Measurements from ENCODE around the gene POU3F3. TPM values are rescaled to one million over a fixed set of nuclear protein-coding genes. Genes with fewer than 3 reads are reported as not detected.

The POU3F3 gene
- polyA plus RNA-seq, 2 donors, result 0.07 to 0.08 TPM

DNA sequence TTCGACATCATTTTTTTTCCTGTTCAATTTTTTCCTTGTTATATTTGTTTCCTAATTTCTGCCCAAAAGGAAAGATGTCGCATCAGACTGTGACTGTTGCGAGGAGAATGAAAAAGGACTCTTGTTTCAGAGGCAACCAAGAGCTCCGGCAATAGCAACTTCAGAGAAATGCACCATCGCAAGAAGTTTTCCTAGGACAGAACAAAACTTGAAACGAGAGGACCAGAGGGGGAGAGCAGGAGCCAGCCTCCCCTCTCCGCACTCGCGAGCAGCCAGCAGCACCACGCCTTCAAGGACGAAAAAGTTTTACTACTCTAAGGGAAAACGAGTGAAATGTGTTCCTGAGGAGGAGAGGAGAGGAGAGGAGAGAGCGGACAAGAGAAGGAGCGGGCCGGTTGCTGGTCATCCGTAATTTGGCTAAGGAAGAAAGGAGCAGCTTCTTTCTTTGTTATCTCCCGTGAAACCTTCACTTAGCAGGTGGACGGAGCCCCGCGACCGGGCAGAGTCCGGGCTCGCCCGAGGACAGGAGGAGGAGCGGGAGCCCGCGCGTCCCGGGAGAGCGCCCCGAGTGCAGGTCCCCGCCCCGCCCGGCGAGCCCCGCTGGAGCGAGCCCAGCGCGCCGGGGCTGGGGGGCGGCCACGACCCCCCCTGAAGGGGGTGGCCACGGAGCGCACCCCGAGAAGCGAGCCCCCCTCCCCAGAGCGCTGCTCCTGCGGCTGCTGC lies 744 bp downstream of the POU3F3 start:
- H3K36me3 ChIP-seq (ENCODE audit: control insufficient read depth in 2 of 2, insufficient read depth in 2 of 2, low read length in 1 of 2), result no peaks in the 10 kb centered on the region
- WGBS, 2 donors, result 5 to 6% methylated on average over 34 to 48 of the region's 48 CpGs
- peaks cover 11 to 17% of the 10 kb centered on the region in 2 donors for H3K4me1 ChIP-seq (ENCODE audit: control insufficient read depth in 2 of 2, insufficient read depth in 2 of 2, low read length in 1 of 2)
- peaks cover 21 to 49% of the 10 kb centered on the region in 2 donors for H3K27me3 ChIP-seq (ENCODE audit: control insufficient read depth in 1 of 2, insufficient read depth in 2 of 2, low read length in 2 of 2)
- H3K9me3 ChIP-seq (ENCODE audit: control insufficient read depth in 2 of 2, insufficient read depth in 1 of 2, low read depth in 1 of 2, low read length in 1 of 2), result peaks cover 4 to 12% of the 10 kb centered on the region in 2 donors
- H3K27ac ChIP-seq (ENCODE audit: low read depth in 2 of 2, low read length in 1 of 2), result no peak overlapping the region
- peak overlapping the region in 1 of 2 donors; percentile 38 for H3K4me3 ChIP-seq (ENCODE audit: low read depth in 1 of 2, low read length in 2 of 2)

DNA sequence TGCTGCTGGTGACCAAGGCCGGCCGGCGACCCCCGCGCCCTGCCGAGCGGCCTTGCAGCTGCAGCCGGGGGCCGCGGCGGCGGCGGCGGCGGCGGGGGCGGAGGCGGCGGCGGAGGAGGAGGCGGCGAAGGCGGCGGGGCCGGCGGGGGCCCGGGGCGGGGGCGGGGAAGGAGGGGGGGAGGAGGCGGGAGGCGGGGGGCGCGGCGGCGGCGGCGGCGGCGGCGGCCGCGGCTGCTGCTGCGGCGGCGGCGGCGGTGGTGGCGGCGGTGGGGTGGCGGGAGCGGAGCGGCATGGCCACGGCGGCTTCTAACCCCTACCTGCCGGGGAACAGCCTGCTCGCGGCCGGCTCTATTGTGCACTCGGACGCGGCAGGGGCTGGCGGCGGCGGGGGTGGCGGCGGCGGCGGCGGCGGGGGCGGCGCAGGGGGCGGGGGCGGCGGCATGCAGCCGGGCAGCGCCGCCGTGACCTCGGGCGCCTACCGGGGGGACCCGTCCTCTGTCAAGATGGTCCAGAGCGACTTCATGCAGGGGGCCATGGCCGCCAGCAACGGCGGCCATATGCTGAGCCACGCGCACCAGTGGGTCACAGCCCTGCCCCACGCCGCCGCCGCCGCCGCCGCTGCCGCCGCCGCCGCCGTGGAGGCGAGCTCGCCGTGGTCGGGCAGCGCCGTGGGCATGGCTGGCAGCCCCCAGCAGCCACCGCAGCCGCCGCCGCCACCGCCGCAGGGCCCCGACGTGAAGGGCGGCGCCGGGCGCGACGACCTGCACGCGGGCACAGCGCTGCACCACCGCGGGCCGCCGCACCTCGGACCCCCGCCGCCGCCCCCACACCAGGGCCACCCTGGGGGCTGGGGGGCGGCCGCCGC lies 1.5 kb downstream of the POU3F3 start:
- H3K9me3 ChIP-seq (ENCODE audit: control insufficient read depth in 2 of 2, insufficient read depth in 1 of 2, low read depth in 1 of 2, low read length in 1 of 2), result peaks cover 4 to 12% of the 10 kb centered on the region in 2 donors
- peaks cover 11 to 17% of the 10 kb centered on the region in 2 donors for H3K4me1 ChIP-seq (ENCODE audit: control insufficient read depth in 2 of 2, insufficient read depth in 2 of 2, low read length in 1 of 2)
- H3K27me3 ChIP-seq (ENCODE audit: control insufficient read depth in 1 of 2, insufficient read depth in 2 of 2, low read length in 2 of 2), result peaks cover 16 to 51% of the 10 kb centered on the region in 2 donors
- peak overlapping the region in 1 of 2 donors; percentile 38 for H3K4me3 ChIP-seq (ENCODE audit: low read depth in 1 of 2, low read length in 2 of 2)
- H3K36me3 ChIP-seq (ENCODE audit: control insufficient read depth in 2 of 2, insufficient read depth in 2 of 2, low read length in 1 of 2), result no peaks in the 10 kb centered on the region
- 3% methylated on average over 51 to 120 of the region's 135 CpGs for WGBS, 2 donors
- no peak overlapping the region for H3K27ac ChIP-seq (ENCODE audit: low read depth in 2 of 2, low read length in 1 of 2)

DNA sequence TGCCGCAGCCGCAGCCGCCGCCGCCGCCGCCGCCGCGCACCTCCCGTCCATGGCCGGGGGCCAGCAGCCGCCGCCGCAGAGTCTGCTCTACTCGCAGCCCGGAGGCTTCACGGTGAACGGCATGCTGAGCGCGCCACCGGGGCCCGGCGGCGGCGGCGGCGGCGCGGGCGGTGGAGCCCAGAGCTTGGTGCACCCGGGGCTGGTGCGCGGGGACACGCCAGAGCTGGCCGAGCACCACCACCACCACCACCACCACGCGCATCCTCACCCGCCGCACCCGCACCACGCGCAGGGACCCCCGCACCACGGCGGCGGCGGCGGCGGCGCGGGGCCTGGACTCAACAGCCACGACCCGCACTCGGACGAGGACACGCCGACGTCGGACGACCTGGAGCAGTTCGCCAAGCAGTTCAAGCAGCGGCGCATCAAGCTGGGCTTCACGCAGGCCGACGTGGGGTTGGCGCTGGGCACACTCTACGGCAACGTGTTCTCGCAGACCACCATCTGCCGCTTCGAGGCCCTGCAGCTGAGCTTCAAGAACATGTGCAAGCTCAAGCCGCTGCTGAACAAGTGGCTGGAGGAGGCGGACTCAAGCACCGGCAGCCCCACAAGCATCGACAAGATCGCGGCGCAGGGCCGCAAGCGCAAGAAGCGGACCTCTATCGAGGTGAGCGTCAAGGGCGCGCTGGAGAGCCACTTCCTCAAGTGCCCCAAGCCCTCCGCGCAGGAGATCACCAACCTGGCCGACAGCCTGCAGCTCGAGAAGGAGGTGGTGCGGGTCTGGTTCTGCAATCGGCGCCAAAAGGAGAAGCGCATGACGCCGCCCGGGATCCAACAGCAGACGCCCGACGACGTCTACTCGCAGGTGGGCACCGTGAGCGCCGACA lies 2.4 kb downstream of the POU3F3 start:
- Histone ChIP-seq H3K27ac (ENCODE audit: low read depth in 2 of 2, low read length in 1 of 2) (no peak overlapping the region), H3K36me3 (ENCODE audit: control insufficient read depth in 2 of 2, insufficient read depth in 2 of 2, low read length in 1 of 2) (no peaks in the 10 kb centered on the region), H3K27me3 (ENCODE audit: control insufficient read depth in 1 of 2, insufficient read depth in 2 of 2, low read length in 2 of 2) (peaks cover 14 to 47% of the 10 kb centered on the region in 2 donors), H3K4me1 (ENCODE audit: control insufficient read depth in 2 of 2, insufficient read depth in 2 of 2, low read length in 1 of 2) (peaks cover 11 to 17% of the 10 kb centered on the region in 2 donors), H3K4me3 (ENCODE audit: low read depth in 1 of 2, low read length in 2 of 2) (peak overlapping the region; percentile 16 to 49), H3K9me3 (ENCODE audit: control insufficient read depth in 2 of 2, insufficient read depth in 1 of 2, low read depth in 1 of 2, low read length in 1 of 2) (peaks cover 4 to 12% of the 10 kb centered on the region in 2 donors)
- 7% methylated on average over 75 to 106 of the region's 106 CpGs for WGBS, 2 donors

DNA sequence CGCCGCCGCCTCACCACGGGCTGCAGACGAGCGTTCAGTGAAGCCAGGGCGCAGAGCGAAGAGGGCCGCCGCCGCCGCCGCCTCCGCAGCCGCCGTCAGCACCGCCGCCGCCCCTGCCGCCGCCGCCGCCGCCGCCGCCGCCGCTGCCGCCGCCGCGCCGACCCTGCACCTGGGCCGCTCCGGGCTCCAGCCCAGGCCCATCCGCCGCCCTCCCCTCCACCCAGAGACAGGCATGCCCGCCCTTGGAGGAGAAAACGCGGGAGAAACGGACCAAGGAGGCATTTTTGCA lies 3.0 kb downstream of the POU3F3 start:
- H3K27me3 ChIP-seq (ENCODE audit: control insufficient read depth in 1 of 2, insufficient read depth in 2 of 2, low read length in 2 of 2), result peaks cover 20 to 48% of the 10 kb centered on the region in 2 donors
- peak overlapping the region; percentile 16 to 49 for H3K4me3 ChIP-seq (ENCODE audit: low read depth in 1 of 2, low read length in 2 of 2)
- 1 to 3% methylated on average over 29 to 41 of the region's 41 CpGs for WGBS, 2 donors
- no peak overlapping the region for H3K27ac ChIP-seq (ENCODE audit: low read depth in 2 of 2, low read length in 1 of 2)
- peaks cover 11 to 17% of the 10 kb centered on the region in 2 donors for H3K4me1 ChIP-seq (ENCODE audit: control insufficient read depth in 2 of 2, insufficient read depth in 2 of 2, low read length in 1 of 2)
- peaks cover 7 to 16% of the 10 kb centered on the region in 2 donors for H3K9me3 ChIP-seq (ENCODE audit: control insufficient read depth in 2 of 2, insufficient read depth in 1 of 2, low read depth in 1 of 2, low read length in 1 of 2)
- no peaks in the 10 kb centered on the region for H3K36me3 ChIP-seq (ENCODE audit: control insufficient read depth in 2 of 2, insufficient read depth in 2 of 2, low read length in 1 of 2)

DNA sequence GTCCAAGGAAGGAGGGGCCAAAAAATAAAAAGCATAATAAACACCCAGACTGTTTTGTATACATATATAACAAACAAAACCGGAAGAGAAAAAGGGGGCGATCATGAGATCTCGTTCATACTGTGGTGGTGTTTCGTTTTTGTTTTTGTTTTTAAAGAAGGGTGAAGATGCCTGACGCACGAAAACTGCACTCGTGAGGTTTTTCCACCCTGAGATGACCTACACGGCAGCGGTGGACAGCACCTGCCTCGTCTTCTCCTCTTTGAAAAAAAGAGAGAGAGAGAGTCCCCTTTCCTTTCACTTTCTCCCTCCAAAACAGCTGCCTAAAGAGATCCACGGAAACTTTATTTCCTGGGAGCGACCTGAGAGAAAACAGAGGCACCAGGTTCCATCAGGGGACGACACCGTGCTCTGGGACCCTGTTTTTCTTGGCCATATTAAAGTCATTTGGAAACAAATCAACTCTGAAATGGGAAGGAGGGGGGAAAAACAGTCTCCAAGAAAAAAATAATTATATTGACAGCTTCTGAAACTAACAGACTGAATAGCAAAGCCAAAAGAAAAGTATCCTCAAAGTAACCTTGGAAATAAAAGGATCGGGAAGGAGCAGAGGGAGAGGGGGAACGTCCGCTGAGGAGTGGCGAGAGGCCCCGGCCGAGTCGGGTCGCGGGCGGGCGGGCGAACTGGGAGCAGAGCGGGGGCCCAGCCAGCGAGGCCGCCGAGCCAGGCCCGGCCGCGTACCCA lies 3.5 kb downstream of the POU3F3 start:
- Histone ChIP-seq H3K4me1 (ENCODE audit: control insufficient read depth in 2 of 2, insufficient read depth in 2 of 2, low read length in 1 of 2) (peaks cover 10 to 20% of the 10 kb centered on the region in 2 donors), H3K9me3 (ENCODE audit: control insufficient read depth in 2 of 2, insufficient read depth in 1 of 2, low read depth in 1 of 2, low read length in 1 of 2) (peaks cover 7 to 20% of the 10 kb centered on the region in 2 donors), H3K27ac (ENCODE audit: low read depth in 2 of 2, low read length in 1 of 2) (no peak overlapping the region), H3K36me3 (ENCODE audit: control insufficient read depth in 2 of 2, insufficient read depth in 2 of 2, low read length in 1 of 2) (no peaks in the 10 kb centered on the region), H3K4me3 (ENCODE audit: low read depth in 1 of 2, low read length in 2 of 2) (peak overlapping the region in 1 of 2 donors; percentile 49), H3K27me3 (ENCODE audit: control insufficient read depth in 1 of 2, insufficient read depth in 2 of 2, low read length in 2 of 2) (peaks cover 23 to 49% of the 10 kb centered on the region in 2 donors)
- WGBS, 2 donors, result 16 to 18% methylated on average over 33 of the region's 33 CpGs

DNA sequence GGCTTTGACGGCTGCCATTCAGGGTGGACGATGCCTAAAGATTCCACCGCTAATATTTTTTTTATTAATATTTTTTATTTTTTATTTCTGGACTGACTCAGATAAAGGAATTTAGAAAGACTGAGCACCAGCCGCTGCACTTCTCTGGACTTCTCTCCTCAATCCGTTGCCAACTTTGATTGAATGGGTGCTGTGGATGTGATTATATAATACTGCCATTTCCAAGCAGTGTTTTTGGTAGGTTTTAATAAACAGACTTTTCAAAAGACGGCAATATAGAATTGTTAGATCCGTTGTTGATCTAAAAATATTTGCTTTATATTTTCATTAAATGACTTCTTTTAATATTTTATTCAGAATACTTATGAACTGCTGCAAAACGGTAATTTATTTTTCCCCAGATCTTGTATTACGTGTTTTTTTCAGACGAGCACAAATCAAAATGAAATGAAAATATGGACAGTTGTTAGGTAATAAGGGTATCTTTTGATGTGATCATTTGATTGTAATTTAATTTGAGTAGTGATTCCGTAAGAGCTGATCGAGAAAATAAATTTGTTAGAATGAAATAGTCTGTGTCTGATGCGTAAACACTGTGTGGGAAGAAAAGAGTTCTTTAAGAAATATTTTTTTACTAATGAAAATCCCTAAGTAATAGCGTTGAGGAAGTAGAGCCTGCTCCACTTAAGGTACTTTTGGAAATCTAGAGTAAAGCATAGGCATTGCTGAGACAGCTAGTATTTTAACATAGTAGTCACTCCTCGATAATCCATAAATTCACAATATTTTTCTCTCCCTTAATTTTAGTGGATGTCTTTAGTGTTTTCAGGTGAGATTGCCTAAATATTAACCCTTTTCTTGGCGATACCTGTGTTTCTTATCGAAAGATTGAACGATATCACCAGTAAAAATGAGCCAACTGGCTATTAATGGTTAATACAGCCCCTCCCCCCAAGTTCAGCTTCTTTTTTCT lies 4.4 kb downstream of the POU3F3 start:
- H3K36me3 ChIP-seq (ENCODE audit: control insufficient read depth in 2 of 2, insufficient read depth in 2 of 2, low read length in 1 of 2), result no peaks in the 10 kb centered on the region
- H3K27ac ChIP-seq (ENCODE audit: low read depth in 2 of 2, low read length in 1 of 2), result no peak overlapping the region
- peaks cover 24 to 48% of the 10 kb centered on the region in 2 donors for H3K27me3 ChIP-seq (ENCODE audit: control insufficient read depth in 1 of 2, insufficient read depth in 2 of 2, low read length in 2 of 2)
- peaks cover 7 to 20% of the 10 kb centered on the region in 2 donors for H3K9me3 ChIP-seq (ENCODE audit: control insufficient read depth in 2 of 2, insufficient read depth in 1 of 2, low read depth in 1 of 2, low read length in 1 of 2)
- peaks cover 10 to 17% of the 10 kb centered on the region in 2 donors for H3K4me1 ChIP-seq (ENCODE audit: control insufficient read depth in 2 of 2, insufficient read depth in 2 of 2, low read length in 1 of 2)
- no peak overlapping the region for H3K4me3 ChIP-seq (ENCODE audit: low read depth in 1 of 2, low read length in 2 of 2)
- 19 to 27% methylated on average over 18 of the region's 18 CpGs for WGBS, 2 donors

DNA sequence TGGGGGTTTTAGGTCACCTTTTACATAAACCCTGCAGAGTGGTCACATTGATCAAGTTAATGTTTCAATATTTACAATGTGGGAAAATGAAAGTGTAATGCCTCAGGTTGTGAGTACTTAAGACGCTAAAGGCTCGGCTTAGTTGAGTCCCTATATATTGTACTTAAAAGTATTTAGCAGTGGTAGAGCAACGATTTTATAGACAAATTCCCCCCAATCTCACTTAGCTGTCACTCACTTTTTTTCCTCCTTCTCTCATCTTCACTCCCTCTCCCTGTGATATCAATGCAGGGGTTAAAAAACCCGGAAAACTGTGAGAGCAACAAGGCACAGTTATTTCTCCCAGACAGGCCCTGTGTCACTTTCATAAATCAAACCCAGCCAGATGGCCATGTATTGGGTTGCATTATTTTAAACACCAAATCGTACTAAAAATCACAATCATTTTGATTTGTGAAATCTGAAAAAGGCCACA lies 5.4 kb downstream of the POU3F3 start:
- Histone ChIP-seq H3K4me1 (ENCODE audit: control insufficient read depth in 2 of 2, insufficient read depth in 2 of 2, low read length in 1 of 2) (peaks cover 12% of the 10 kb centered on the region in 2 donors), H3K27me3 (ENCODE audit: control insufficient read depth in 1 of 2, insufficient read depth in 2 of 2, low read length in 2 of 2) (peaks cover 27 to 51% of the 10 kb centered on the region in 2 donors), H3K36me3 (ENCODE audit: control insufficient read depth in 2 of 2, insufficient read depth in 2 of 2, low read length in 1 of 2) (no peaks in the 10 kb centered on the region), H3K27ac (ENCODE audit: low read depth in 2 of 2, low read length in 1 of 2) (no peak overlapping the region), H3K9me3 (ENCODE audit: control insufficient read depth in 2 of 2, insufficient read depth in 1 of 2, low read depth in 1 of 2, low read length in 1 of 2) (peaks cover 7 to 18% of the 10 kb centered on the region in 2 donors), H3K4me3 (ENCODE audit: low read depth in 1 of 2, low read length in 2 of 2) (no peak overlapping the region)
- 15 to 26% methylated on average over 5 of the region's 5 CpGs for WGBS, 2 donors
